ENCODE results near the gene LRP8. TPM values are rescaled to one million over a fixed set of nuclear protein-coding genes. Genes with fewer than 3 reads are reported as not detected.

The LRP8 gene
- total and polyA plus RNA-seq, 11 donors = 0.27 to 8.0 (median 1.7) TPM

- DNase-seq (peak in 4 of 5 donors; percentile 31 to 63 (median 49)), ATAC-seq (peak; percentile 30 to 69 (median 58))
These were observed 40.6 kb upstream of the LRP8 start for GRCh38 chr1:53368314-53369033.

GRCh38 chr1:53367503-53368313 lies 39.8 kb upstream of the LRP8 start:
- intact Hi-C loops (cut with DNase I) = no loop called here
- peak overlapping the region in 6 of 12 donors; percentile 11 to 45 (median 18) for H3K4me3 ChIP-seq
- H3K27me3 ChIP-seq = peaks cover 0 to 11% (median 0%) of the 10 kb centered on the region in 9 donors
- TF ChIP-seq CTCF (IDR thresholded peaks at IDR 0.05) (no peak), POLR2A (IDR thresholded peaks at IDR 0.05) (no peak)
- H3K36me3 ChIP-seq = no peaks in the 10 kb centered on the region
- peak in 2 of 5 donors; percentile 15 to 50 for DNase-seq
- peaks cover 0 to 17% (median 0%) of the 10 kb centered on the region in 12 donors for H3K4me1 ChIP-seq
- peak overlapping the region in 1 of 12 donors; percentile 42 for H3K27ac ChIP-seq
- no peak for ATAC-seq
- no peaks in the 10 kb centered on the region for H3K9me3 ChIP-seq
- WGBS, 4 donors = 65 to 67% (median 67%) methylated on average over 7 of the region's 7 CpGs

More at GRCh38 chr1:53368314-53369033, 40.6 kb upstream of the LRP8 start:
- TF ChIP-seq CTCF (IDR thresholded peaks at IDR 0.05) (no peak), POLR2A (IDR thresholded peaks at IDR 0.05) (no peak)
- Histone ChIP-seq H3K9me3 (no peaks in the 10 kb centered on the region), H3K36me3 (no peaks in the 10 kb centered on the region), H3K4me1 (peaks cover 0 to 17% (median 0%) of the 10 kb centered on the region in 12 donors), H3K4me3 (peak overlapping the region in 1 of 12 donors; percentile 45), H3K27me3 (peaks cover 0 to 11% (median 0%) of the 10 kb centered on the region in 9 donors), H3K27ac (peak overlapping the region in 1 of 12 donors; percentile 42)
- intact Hi-C loops (cut with DNase I) = no loop called here
- WGBS, 4 donors = 34 to 44% (median 42%) methylated on average over 14 of the region's 14 CpGs

- ATAC-seq = no peak
- Histone ChIP-seq H3K36me3 (no peaks in the 10 kb centered on the region), H3K27ac (no peak overlapping the region), H3K27me3 (peaks cover 0 to 11% (median 0%) of the 10 kb centered on the region in 9 donors), H3K4me1 (peaks cover 0 to 17% (median 0%) of the 10 kb centered on the region in 12 donors), H3K4me3 (peak overlapping the region in 2 of 12 donors; percentile 16 to 45), H3K9me3 (no peaks in the 10 kb centered on the region)
- TF ChIP-seq POLR2A (IDR thresholded peaks at IDR 0.05) (no peak), CTCF (IDR thresholded peaks at IDR 0.05) (no peak)
- intact Hi-C loops (cut with DNase I) = no loop called here
- DNase-seq = peak in 2 of 5 donors; percentile 1 to 9
- 68 to 84% (median 80%) methylated on average over 10 to 12 of the region's 12 CpGs for WGBS, 4 donors
These were observed 39.1 kb upstream of the LRP8 start for GRCh38 chr1:53366901-53367502.

Measured in heart left ventricle (tissue), 16 donors.